BE2C (cell line): ENCODE measurements around the gene GBE1.

Source experiments
- DNase-seq: peaks from one replicate; pipeline ENCODE4 v3.0.0-alpha.2; 2020
- H3K27me3 ChIP-seq: fragments of 250-450 bp; sonication (Bioruptor Pico); 2 replicates; pipeline ENCODE4 v1.5.1; 2020; ENCODE audit warnings: mild to moderate bottlenecking
- H3K36me3 ChIP-seq: fragments of 250-450 bp; sonication (Bioruptor Pico); 2 replicates; pipeline ENCODE4 v1.5.1; 2020; ENCODE audit warnings: mild to moderate bottlenecking
- H3K4me1 ChIP-seq: fragments of 250-450 bp; sonication (Bioruptor Pico); 2 replicates; pipeline ENCODE4 v1.5.1; 2020
- H3K4me3 ChIP-seq: 2 replicates; pipeline ENCODE4 v1.5.1; 2011; ENCODE audit warnings: low read depth, low read length
- H3K9me3 ChIP-seq: fragments of 250-450 bp; sonication (Bioruptor Pico); 2 replicates; pipeline ENCODE4 v1.5.1; 2020
- CTCF ChIP-seq: IDR thresholded peaks from 2 replicates; pipeline ENCODE4 v1.5.1; 2012; ENCODE audit warnings: mild to moderate bottlenecking, low read depth, low read length

Gene GBE1

DNA sequence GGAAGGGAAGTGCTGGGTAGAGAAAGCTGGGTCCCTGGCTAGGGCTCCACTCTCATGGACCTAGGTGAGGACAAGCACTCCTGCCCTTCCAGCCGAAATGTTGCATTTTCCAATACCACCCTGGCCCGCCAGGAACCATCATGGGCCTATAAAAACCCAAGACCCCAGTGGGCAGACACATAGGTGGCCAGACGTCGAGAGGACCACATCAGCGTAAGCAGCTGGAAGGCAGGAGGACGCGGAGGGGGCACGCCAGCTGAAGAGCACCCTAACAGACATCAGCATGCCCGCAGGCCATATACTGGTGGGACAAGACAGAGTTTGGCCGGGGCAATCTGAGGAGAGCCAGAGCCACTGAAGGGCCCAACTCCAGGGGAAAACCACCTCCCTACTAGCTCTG is 98.3 kb downstream of the GBE1 start:
- Histone ChIP-seq H3K4me1 (no peaks in the 10 kb centered on the region), H3K27me3 (no peaks in the 10 kb centered on the region), H3K4me3 (no peak overlapping the region), H3K9me3 (no peaks in the 10 kb centered on the region), H3K36me3 (no peaks in the 10 kb centered on the region)
- TF ChIP-seq CTCF = no peak
- no peak for DNase-seq

- Histone ChIP-seq H3K4me3 (no peak overlapping the region), H3K9me3 (no peaks in the 10 kb centered on the region), H3K4me1 (no peaks in the 10 kb centered on the region), H3K36me3 (no peaks in the 10 kb centered on the region), H3K27me3 (no peaks in the 10 kb centered on the region)
- no peak for DNase-seq
- no peak for TF ChIP-seq CTCF
These were observed 101.4 kb downstream of the GBE1 start for GRCh38 chr3:81660036-81660435.

DNA sequence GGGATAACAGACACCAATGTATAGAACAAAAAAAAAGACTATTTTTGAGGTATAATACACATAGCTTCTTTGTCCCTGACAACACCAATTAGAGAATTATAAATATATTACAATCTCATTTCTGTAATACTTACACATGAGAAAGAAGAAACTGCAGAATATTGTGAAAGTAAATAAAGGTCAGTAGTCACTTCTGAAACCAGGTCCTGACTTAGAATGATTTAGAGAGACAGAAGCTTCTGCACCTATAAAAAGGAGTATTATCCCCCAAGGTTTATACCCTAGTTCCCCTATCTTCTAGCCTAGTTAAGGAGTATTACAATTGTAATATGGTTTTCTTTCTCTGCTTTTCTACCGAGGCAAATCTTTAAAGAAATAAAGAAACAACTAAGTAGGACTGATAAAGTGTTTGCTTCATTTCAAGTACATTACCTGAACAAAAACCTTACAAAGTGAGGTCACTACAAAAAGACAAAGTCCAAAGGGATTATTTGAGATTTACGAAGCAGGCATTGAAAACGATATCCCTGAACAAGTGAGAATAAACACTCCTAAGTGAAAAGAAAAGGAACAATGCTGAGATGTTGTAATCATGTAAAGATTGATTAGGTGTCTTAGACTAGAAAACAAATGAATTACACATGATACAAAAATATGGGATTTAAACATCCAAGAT is 103.0 kb downstream of the GBE1 start:
- H3K27me3 ChIP-seq = no peaks in the 10 kb centered on the region
- DNase-seq = no peak
- H3K9me3 ChIP-seq = no peaks in the 10 kb centered on the region
- H3K4me1 ChIP-seq = no peaks in the 10 kb centered on the region
- no peaks in the 10 kb centered on the region for H3K36me3 ChIP-seq
- no peak overlapping the region for H3K4me3 ChIP-seq
- TF ChIP-seq CTCF = no peak

- DNase-seq = no peak
- no peak for TF ChIP-seq CTCF
- H3K9me3 ChIP-seq = no peaks in the 10 kb centered on the region
- H3K27me3 ChIP-seq = no peaks in the 10 kb centered on the region
- H3K4me3 ChIP-seq = no peak overlapping the region
- no peaks in the 10 kb centered on the region for H3K36me3 ChIP-seq
- H3K4me1 ChIP-seq = no peaks in the 10 kb centered on the region
These were observed 110.3 kb downstream of the GBE1 start for GRCh38 chr3:81651139-81651538.

DNA sequence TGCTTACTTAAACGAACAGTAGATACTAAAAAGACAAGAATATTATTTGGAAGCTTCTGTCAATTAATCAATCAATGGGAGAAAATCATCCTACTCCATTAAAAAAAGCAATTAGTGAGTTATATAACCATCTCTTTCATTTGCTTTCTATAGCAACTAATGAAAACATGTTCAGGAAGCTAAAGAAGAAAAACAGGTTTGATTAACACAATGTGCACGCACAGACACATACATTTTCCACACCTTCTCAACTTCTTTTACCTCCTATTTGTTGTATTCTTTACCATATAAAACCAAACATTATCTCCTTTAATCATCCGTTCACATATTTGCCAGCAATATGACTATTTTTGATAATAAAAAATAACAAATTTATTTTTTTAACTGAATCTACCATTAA is 111.3 kb downstream of the GBE1 start:
- no peak overlapping the region for H3K4me3 ChIP-seq
- H3K4me1 ChIP-seq = no peaks in the 10 kb centered on the region
- TF ChIP-seq CTCF = no peak
- DNase-seq = no peak
- no peaks in the 10 kb centered on the region; the same call in 1 of the 2 replicates for H3K36me3 ChIP-seq
- H3K9me3 ChIP-seq = no peaks in the 10 kb centered on the region
- H3K27me3 ChIP-seq = no peaks in the 10 kb centered on the region

- H3K4me3 ChIP-seq = no peak overlapping the region
- no peaks in the 10 kb centered on the region; the same call in 1 of the 2 replicates for H3K36me3 ChIP-seq
- TF ChIP-seq CTCF = no peak
- H3K27me3 ChIP-seq = no peaks in the 10 kb centered on the region
- H3K4me1 ChIP-seq = no peaks in the 10 kb centered on the region
- DNase-seq = no peak
- H3K9me3 ChIP-seq = no peaks in the 10 kb centered on the region
These were observed 116.2 kb downstream of the GBE1 start for GRCh38 chr3:81645248-81645647.
